Heart left ventricle (tissue), 16 donors: ENCODE data around the gene NME3. TPM values are rescaled to one million over a fixed set of nuclear protein-coding genes. Genes with fewer than 3 reads are reported as not detected.

ENCODE experiments used
- ATAC-seq, 4 donors: fragments of 200-7000 bp; cut with Tn5 transposase; one replicate each; pipeline ENCODE4 v1.9.1; 2020 to 2022; ENCODE audit warnings: moderate library complexity in 4 of 4, mild to moderate bottlenecking in 3 of 4, moderate number of reproducible peaks in 1 of 4
- DNase-seq, 5 donors: peaks; one replicate each; pipeline ENCODE4 v3.0.0-alpha.2; 2020
- H3K27ac ChIP-seq, 12 donors: fragments of 200-600 bp; sonication (generic) in 4 of 12; one replicate each; pipeline versions ENCODE4 v1.5.0 to v1.8.0; 2016 to 2022; ENCODE audit warnings: mild to moderate bottlenecking in 2 of 12
- H3K27me3 ChIP-seq, 9 donors: fragments of 200-600 bp; sonication (generic) in 2 of 9; one replicate each; pipeline versions ENCODE4 v1.5.1 to v1.8.0; 2016 to 2022; ENCODE audit warnings: mild to moderate bottlenecking in 3 of 9
- H3K36me3 ChIP-seq, 9 donors: fragments of 200-600 bp; sonication (generic) in 2 of 9; one replicate each; pipeline versions ENCODE4 v1.5.0 to v1.8.0; 2018 to 2022; ENCODE audit warnings: mild to moderate bottlenecking in 2 of 9
- H3K4me1 ChIP-seq, 12 donors: fragments of 200-600 bp; sonication (generic) in 4 of 12; one replicate each; pipeline versions ENCODE4 v1.5.0 to v1.8.0; 2016 to 2022; ENCODE audit warnings: mild to moderate bottlenecking in 3 of 12
- H3K4me3 ChIP-seq, 12 donors: fragments of 200-600 bp; sonication (generic) in 4 of 12; one replicate each; pipeline versions ENCODE4 v1.5.0 to v1.8.0; 2017 to 2022; ENCODE audit warnings: mild to moderate bottlenecking in 9 of 12, moderate library complexity in 4 of 12
- H3K9me3 ChIP-seq, 12 donors: fragments of 200-600 bp; sonication (generic) in 4 of 12; one replicate each; pipeline versions ENCODE4 v1.5.0 to v1.8.0; 2016 to 2022; ENCODE audit warnings: mild to moderate bottlenecking in 1 of 12
- CTCF ChIP-seq, 12 donors: fragments of 200-600 bp; sonication (generic) in 4 of 12; IDR thresholded peaks; one replicate each; pipeline versions ENCODE4 v1.5.0 to v1.8.0; 2018 to 2022; ENCODE audit warnings: antibody characterized with exemption in 12 of 12, mild to moderate bottlenecking in 5 of 12
- POLR2A ChIP-seq, 2 donors: fragments of 450-650 bp; IDR thresholded peaks; one replicate each; pipeline ENCODE4 v1.6.1; 2017; ENCODE audit warnings: antibody characterized with exemption in 2 of 2, mild to moderate bottlenecking in 2 of 2, moderate library complexity in 2 of 2
- WGBS, 4 donors: extraction: QIAGEN DNeasy Blood & Tissue Kit in 2 of 4; methylation state at CpG; one replicate each; pipeline versions ENCODE4 v1.1.5 to v1.1.7; 2013 to 2018; 5-methylcytosine and 5-hydroxymethylcytosine counted together
- intact Hi-C, 10 donors: fragments of 100-400 bp; cut with DNase I; formaldehyde crosslinking; loops; one replicate each; pipeline versions ENCODE4 v1.11.1 to v1.14.2; 2022
- polyA plus RNA-seq, 2 donors: library from polyadenylated mRNA; stranded (reverse); fragments of 200-250 nt; gene quantifications; one replicate each; pipeline ENCODE4 v1.2.3, GENCODE V29; 2013
- total RNA-seq, 9 donors: library from RNA; depleted of rRNA in 2 of 9; stranded (reverse); fragments of >200 nt in 2 of 9; fragmentation: NEBNext Ultra II Directional in 3 of 9; extraction: Animal tissue kit (Norgen Biotek cat#: 25700) in 3 of 9; gene quantifications; one replicate each; pipeline versions ENCODE4 v1.1.0 to v1.2.4, GENCODE V29; 2016 to 2023
- donor health status: ischemic (EF 13 %, LVEDD 7.1; RV severe dilation, severe dysfunction).
- donor health status: healthy with polysubstance abuse.
- donor health status: DM: no; HTN: yes; CAD: no.
- donor health status: DM: no; HTN: no; CAD: no.
- donor health status: ischemic (EF 25% LVEDD 6.9; RV normal size, moderate dysfunction).
- donor health status: ischemic (EF 25% LVEDD 5.7; RV mildly dilated, moderate dysfunction).
- donor health status: healthy.
- donor health status: DM: yes; HTN: yes; CAD: no.
- donor health status: ischemic (EF 35%, LVEDD 5.7; RV mildly dilated, moderate dysfunction).
- donor health status: nonischemic (EF 11% LVEDD 7.7; RV severe dilation, severe dysfunction).
- donor health status: DM: yes; HTN: yes; CAD: no.
- donor health status: PGD.
- donor health status: ischemic (EF 29% LVEDD 5.4; RV normal size, mild dysfunction).
- donor health status: nonischemic (EF 23%, LVEDD 6.1; RV moderate dilation, normal function).

The NME3 gene
- total and polyA plus RNA-seq, 11 donors, result 24.4 to 86.4 (median 31.3) TPM

GRCh38 chr16:1791943-1792812 is 20.8 kb upstream of the NME3 start:
- no peak overlapping the region for H3K27ac ChIP-seq
- H3K4me3 ChIP-seq, result no peak overlapping the region
- TF ChIP-seq CTCF (IDR thresholded peaks at IDR 0.05) (no peak), POLR2A (IDR thresholded peaks at IDR 0.05) (no peak)
- intact Hi-C loops, result no loop called here
- no peaks in the 10 kb centered on the region for H3K9me3 ChIP-seq
- H3K4me1 ChIP-seq, result no peaks in the 10 kb centered on the region
- peak in 2 of 4 donors; percentile 5 for ATAC-seq
- DNase-seq, result peak in 2 of 5 donors; percentile 6 to 23
- no peaks in the 10 kb centered on the region for H3K27me3 ChIP-seq
- peaks cover 0 to 45% (median 22%) of the 10 kb centered on the region in 9 donors for H3K36me3 ChIP-seq
- WGBS, 4 donors, result 83 to 89% (median 86%) methylated on average over 45 to 59 of the region's 59 CpGs

- intact Hi-C loops, result no loop called here
- H3K4me1 ChIP-seq, result no peaks in the 10 kb centered on the region
- no peaks in the 10 kb centered on the region for H3K9me3 ChIP-seq
- peaks cover 0 to 52% (median 29%) of the 10 kb centered on the region in 9 donors for H3K36me3 ChIP-seq
- ATAC-seq, result no peak
- H3K4me3 ChIP-seq, result no peak overlapping the region
- 94 to 96% (median 95%) methylated on average over 42 to 53 of the region's 53 CpGs for WGBS, 4 donors
- peak in 1 of 5 donors; percentile 5 for DNase-seq
- no peak overlapping the region for H3K27ac ChIP-seq
- H3K27me3 ChIP-seq, result no peaks in the 10 kb centered on the region
- TF ChIP-seq CTCF (IDR thresholded peaks at IDR 0.05), result no peak
- no peak for TF ChIP-seq POLR2A (IDR thresholded peaks at IDR 0.05)
These were observed 20.1 kb upstream of the NME3 start for GRCh38 chr16:1791256-1791942.

- Histone ChIP-seq H3K4me3 (no peak overlapping the region), H3K27ac (no peak overlapping the region), H3K36me3 (peaks cover 0 to 55% (median 32%) of the 10 kb centered on the region in 9 donors), H3K4me1 (peaks cover 0 to 5% (median 0%) of the 10 kb centered on the region in 12 donors), H3K9me3 (no peaks in the 10 kb centered on the region), H3K27me3 (no peaks in the 10 kb centered on the region)
- intact Hi-C loops, result no loop called here
- WGBS, 4 donors, result 89 to 98% (median 95%) methylated on average over 30 to 44 of the region's 44 CpGs
- DNase-seq (peak in 2 of 5 donors; percentile 7 to 16), ATAC-seq (no peak)
- no peak for TF ChIP-seq POLR2A (IDR thresholded peaks at IDR 0.05)
- no peak for TF ChIP-seq CTCF (IDR thresholded peaks at IDR 0.05)
These were observed 19.4 kb upstream of the NME3 start for GRCh38 chr16:1790611-1791255.

DNA sequence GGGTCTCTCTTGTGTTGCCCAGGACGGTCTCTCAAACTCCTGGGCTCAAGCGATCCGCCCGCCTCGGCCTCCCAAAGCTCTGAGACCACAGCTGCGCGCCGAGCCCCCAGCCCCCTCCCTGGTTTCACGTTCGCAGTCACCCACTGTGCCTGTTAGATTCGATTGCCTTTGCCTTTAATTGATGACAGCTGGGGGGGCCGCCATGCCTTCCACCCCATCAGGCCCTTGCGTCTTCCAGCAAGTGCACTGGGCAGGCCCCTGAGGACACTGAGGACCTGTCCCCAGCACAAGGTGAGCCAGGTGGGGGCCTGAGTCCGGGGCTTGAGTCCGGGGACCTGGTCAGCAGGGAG is 18.9 kb upstream of the NME3 start:
- WGBS, 4 donors, result 94 to 99% (median 95%) methylated on average over 13 to 15 of the region's 15 CpGs

More for the DNA sequence above, 18.9 kb upstream of the NME3 start:
- peaks cover 0 to 55% (median 32%) of the 10 kb centered on the region in 9 donors for H3K36me3 ChIP-seq
- no peak overlapping the region for H3K4me3 ChIP-seq
- ATAC-seq (no peak), DNase-seq (no peak)
- H3K9me3 ChIP-seq, result no peaks in the 10 kb centered on the region
- intact Hi-C loops, result no loop called here
- TF ChIP-seq POLR2A (IDR thresholded peaks at IDR 0.05) (no peak), CTCF (IDR thresholded peaks at IDR 0.05) (no peak)
- no peak overlapping the region for H3K27ac ChIP-seq
- no peaks in the 10 kb centered on the region for H3K27me3 ChIP-seq
- H3K4me1 ChIP-seq, result peaks cover 0 to 10% (median 0%) of the 10 kb centered on the region in 12 donors
